Lower leg skin (tissue), 3 donors: Measurements from ENCODE around the gene TEX261.

Source experiments
- POLR2A ChIP-seq, 2 donors: fragments of 450-650 bp; IDR thresholded peaks; one replicate each; pipeline ENCODE4 v1.6.1; 2016 to 2017; ENCODE audit warnings: antibody characterized with exemption in 2 of 2, mild to moderate bottlenecking in 1 of 2, moderate library complexity in 1 of 2
- TF ChIP-seq, protein P1 (sequence below), 3 donors: fragments of 450-650 bp; IDR thresholded peaks; one replicate each; pipeline ENCODE4 v1.5.1; 2016; ENCODE audit warnings: antibody characterized with exemption in 3 of 3, mild to moderate bottlenecking in 3 of 3, moderate library complexity in 2 of 3

DNA sequence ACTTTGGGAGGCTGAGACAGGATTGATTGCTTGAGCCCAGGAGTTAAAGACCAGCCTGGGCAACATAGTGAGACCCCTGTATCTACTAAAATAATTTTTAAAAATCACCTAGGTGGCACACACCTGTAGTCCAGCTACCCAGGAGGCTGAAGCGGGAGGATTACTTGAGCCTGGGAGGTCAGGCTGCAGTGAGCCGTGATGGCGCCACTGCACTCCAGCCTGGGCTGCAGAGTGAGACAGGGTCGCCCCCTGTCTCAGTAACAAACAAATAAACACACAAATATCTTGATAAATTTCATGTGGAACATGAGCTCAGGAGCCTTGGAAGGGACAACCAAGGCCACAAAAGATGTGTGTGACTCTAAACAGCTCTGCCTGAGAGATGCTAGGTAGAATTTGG lies 28.0 kb downstream of the TEX261 start:
- TF ChIP-seq, protein P1, sequence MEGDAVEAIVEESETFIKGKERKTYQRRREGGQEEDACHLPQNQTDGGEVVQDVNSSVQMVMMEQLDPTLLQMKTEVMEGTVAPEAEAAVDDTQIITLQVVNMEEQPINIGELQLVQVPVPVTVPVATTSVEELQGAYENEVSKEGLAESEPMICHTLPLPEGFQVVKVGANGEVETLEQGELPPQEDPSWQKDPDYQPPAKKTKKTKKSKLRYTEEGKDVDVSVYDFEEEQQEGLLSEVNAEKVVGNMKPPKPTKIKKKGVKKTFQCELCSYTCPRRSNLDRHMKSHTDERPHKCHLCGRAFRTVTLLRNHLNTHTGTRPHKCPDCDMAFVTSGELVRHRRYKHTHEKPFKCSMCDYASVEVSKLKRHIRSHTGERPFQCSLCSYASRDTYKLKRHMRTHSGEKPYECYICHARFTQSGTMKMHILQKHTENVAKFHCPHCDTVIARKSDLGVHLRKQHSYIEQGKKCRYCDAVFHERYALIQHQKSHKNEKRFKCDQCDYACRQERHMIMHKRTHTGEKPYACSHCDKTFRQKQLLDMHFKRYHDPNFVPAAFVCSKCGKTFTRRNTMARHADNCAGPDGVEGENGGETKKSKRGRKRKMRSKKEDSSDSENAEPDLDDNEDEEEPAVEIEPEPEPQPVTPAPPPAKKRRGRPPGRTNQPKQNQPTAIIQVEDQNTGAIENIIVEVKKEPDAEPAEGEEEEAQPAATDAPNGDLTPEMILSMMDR (IDR thresholded peaks at IDR 0.05): no peak
- TF ChIP-seq POLR2A (IDR thresholded peaks at IDR 0.05): no peak
